SK-N-SH (cell line): ENCODE results near the gene SYT14. TPM values are rescaled to one million over a fixed set of nuclear protein-coding genes. Genes with fewer than 3 reads are reported as not detected.

ENCODE experiments used
- CTCF ChIA-PET: fragments of 300-600, 350-600 bp; formaldehyde crosslinking; extraction: SDS; loops from one replicate; lab custom pipeline; 2021; lab: Yijun Ruan, JAX
- POLR2A ChIA-PET: fragments of 350-600 bp; sonication (Branson Sonifier 250); formaldehyde crosslinking; extraction: SDS; loops from one replicate; lab custom pipeline; 2020; ENCODE audit warnings: antibody characterized with exemption, inconsistent platforms; lab: Yijun Ruan, JAX
- DNase-seq: peaks from one replicate; pipeline ENCODE4 v3.0.0; 2012
- H2AFZ ChIP-seq: fragments of 200-600 bp; sonication (generic); 2 replicates; pipeline ENCODE4 v1.8.1; 2016; ENCODE audit warnings: antibody characterized with exemption, mild to moderate bottlenecking, low read depth
- H3F3A ChIP-seq: fragments of 200-600 bp; sonication (generic); replicated peaks from 2 replicates; pipeline ENCODE3; 2016; ENCODE audit warnings: antibody characterized with exemption, mild to moderate bottlenecking; ENCODE audit not compliant: insufficient read depth
- H3K27ac ChIP-seq, 2 experiments: fragments of 200-500 bp in 1 of 2; fragments of 200-600 bp in 1 of 2; sonication (Bioruptor generic) in 1 of 2; sonication (generic), shearing (Covaris generic) in 1 of 2; 2 replicates each; pipeline versions ENCODE4 v1.5.1 to v1.6.1; 2014 to 2016; ENCODE audit warnings: low read depth in 2 of 2, inconsistent platforms in 1 of 2, low read length in 1 of 2, mild to moderate bottlenecking in 1 of 2, mixed read lengths in 1 of 2
- H3K27me3 ChIP-seq: fragments of 200-600 bp; sonication (generic), shearing (Covaris generic); 2 replicates; pipeline ENCODE4 v1.6.1; 2016; ENCODE audit warnings: mixed run types; ENCODE audit not compliant: insufficient read depth
- H3K36me3 ChIP-seq, 2 experiments: fragments of 200-500 bp in 1 of 2; fragments of 200-600 bp in 1 of 2; sonication (Bioruptor generic) in 1 of 2; sonication (generic) in 1 of 2; replicated peaks in 1 of 2; 2 replicates each; pipeline versions ENCODE3 to v1.5.1; 2014 to 2016; ENCODE audit warnings: low read length in 1 of 2, mild to moderate bottlenecking in 1 of 2; ENCODE audit not compliant: insufficient read depth in 2 of 2, control insufficient read depth in 1 of 2
- H3K4me1 ChIP-seq, 2 experiments: fragments of 200-500 bp in 1 of 2; fragments of 200-600 bp in 1 of 2; sonication (Bioruptor generic) in 1 of 2; sonication (generic), shearing (Covaris generic) in 1 of 2; 2 replicates each; pipeline versions ENCODE4 v1.5.1 to v1.6.1; 2014 to 2016; ENCODE audit warnings: low read depth in 1 of 2, low read length in 1 of 2, mixed run types in 1 of 2; ENCODE audit not compliant: insufficient read depth in 2 of 2, control insufficient read depth in 1 of 2
- H3K4me2 ChIP-seq: fragments of 200-600 bp; sonication (generic), shearing (Covaris generic); 2 replicates; pipeline ENCODE4 v1.6.1; 2017; ENCODE audit warnings: mixed run types
- H3K4me3 ChIP-seq, 2 experiments: fragments of 200-500 bp in 1 of 2; fragments of 200-600 bp in 1 of 2; sonication (Bioruptor generic) in 1 of 2; sonication (generic), shearing (Covaris generic) in 1 of 2; 2 replicates each; pipeline versions ENCODE4 v1.5.1 to v1.8.1; 2014 to 2016; ENCODE audit warnings: low read depth in 2 of 2, inconsistent platforms in 1 of 2, low read length in 1 of 2, mild to moderate bottlenecking in 1 of 2, mixed read lengths in 1 of 2, moderate library complexity in 1 of 2
- H3K79me2 ChIP-seq: fragments of 200-600 bp; sonication (generic); 2 replicates; pipeline ENCODE4 v1.8.1; 2017; ENCODE audit warnings: mild to moderate bottlenecking; ENCODE audit not compliant: insufficient read depth
- H3K9ac ChIP-seq: fragments of 200-600 bp; sonication (generic); 2 replicates; pipeline ENCODE4 v1.6.1; 2017; ENCODE audit warnings: mixed run types
- H3K9me2 ChIP-seq: fragments of 200-600 bp; sonication (generic); 2 replicates; pipeline ENCODE4 v1.6.1; 2017; ENCODE audit warnings: mixed run types
- H3K9me3 ChIP-seq: fragments of 200-600 bp; sonication (generic); 2 replicates; pipeline ENCODE4 v1.6.1; 2017; ENCODE audit warnings: mixed run types, mild to moderate bottlenecking, moderate library complexity
- H4K20me1 ChIP-seq: fragments of 200-600 bp; sonication (generic); 2 replicates; pipeline ENCODE4 v1.6.1; 2017; ENCODE audit warnings: mild to moderate bottlenecking, mixed run types; ENCODE audit not compliant: insufficient read depth
- EP300 ChIP-seq, 2 experiments: IDR thresholded peaks; 2 replicates each; pipeline versions ENCODE4 v1.4.0 to v1.6.1; 2012; ENCODE audit warnings: borderline replicate concordance in 1 of 2, low read depth in 1 of 2, low read length in 1 of 2
- FOSL2 ChIP-seq: IDR thresholded peaks from 2 replicates; pipeline ENCODE4 v1.4.0; 2012; ENCODE audit warnings: low read depth, mild to moderate bottlenecking, moderate library complexity, borderline replicate concordance
- GABPA ChIP-seq: IDR thresholded peaks from 2 replicates; pipeline ENCODE4 v1.4.0; 2012; ENCODE audit warnings: low read depth, mild to moderate bottlenecking
- GATA2 ChIP-seq: sonication (generic); formaldehyde crosslinking; IDR thresholded peaks from 2 replicates; pipeline ENCODE4 v1.5.0; 2020; ENCODE audit warnings: mild to moderate bottlenecking, missing genetic modification reagents
- PBX3 ChIP-seq: IDR thresholded peaks from 2 replicates; pipeline ENCODE4; 2012
- RAD21 ChIP-seq: IDR thresholded peaks from 2 replicates; pipeline ENCODE4 v1.6.1; 2012; ENCODE audit warnings: mild to moderate bottlenecking, low read length
- RCOR1 ChIP-seq: fragments of 150-350 bp; IDR thresholded peaks from 2 replicates; pipeline ENCODE4 v1.6.1; 2017; ENCODE audit warnings: antibody characterized with exemption, low read length
- RFX5 ChIP-seq: IDR thresholded peaks from 2 replicates; pipeline ENCODE4 v1.6.1; 2012; ENCODE audit warnings: mild to moderate bottlenecking, improper control_type of control experiment, low read length
- SMC3 ChIP-seq: IDR thresholded peaks from 2 replicates; pipeline ENCODE4 v1.6.1; 2012; ENCODE audit warnings: low read depth, low read length, improper control_type of control experiment
- ZBTB33 ChIP-seq: IDR thresholded peaks from 2 replicates; pipeline ENCODE4 v1.4.0; 2012; ENCODE audit warnings: low read depth, borderline replicate concordance
- WGBS: methylation state at CpG from one replicate; pipeline ENCODE4 v1.1.6; 2017; ENCODE audit warnings: low lambda C conversion rate; 5-methylcytosine and 5-hydroxymethylcytosine counted together
- polyA plus RNA-seq, 3 experiments: library from polyadenylated mRNA; depleted of rRNA; stranded (reverse); fragments of >200 nt; gene quantifications; 2 replicates each; pipeline ENCODE4 v1.2.3, GENCODE V29; 2012
- TF ChIP-seq, protein P1 (sequence below): IDR thresholded peaks from 2 replicates; pipeline ENCODE4 v1.4.0; 2012; ENCODE audit warnings: low read depth, borderline replicate concordance

SYT14 gene
- polyA plus RNA-seq, 1 of the 3 experiments (the other 2 are of a cell fraction), result 1.2 TPM

- Histone ChIP-seq H4K20me1 (no peaks in the 10 kb centered on the region), H3K4me3 (no peak overlapping the region), H3K4me2 (no peak overlapping the region), H3K36me3 (no peaks in the 10 kb centered on the region), H3K27me3 (no peaks in the 10 kb centered on the region), H3F3A (no peaks in the 10 kb centered on the region), H3K9me2 (no peaks in the 10 kb centered on the region), H3K4me1 (no peaks in the 10 kb centered on the region; a peak in 1 of 4 replicates), H3K9ac (no peak overlapping the region), H3K27ac (no peak overlapping the region), H2AFZ (no peak overlapping the region), H3K79me2 (no peaks in the 10 kb centered on the region), H3K9me3 (no peaks in the 10 kb centered on the region; the same call in 1 of the 2 replicates)
- ChIA-PET CTCF (no interaction called here), POLR2A (no interaction called here)
- 50% methylated on average over 3 of the region's 3 CpGs for WGBS
- no peak for TF ChIP-seq SMC3
- no peak for TF ChIP-seq RCOR1
- no peak for TF ChIP-seq ZBTB33
- TF ChIP-seq, protein P1, sequence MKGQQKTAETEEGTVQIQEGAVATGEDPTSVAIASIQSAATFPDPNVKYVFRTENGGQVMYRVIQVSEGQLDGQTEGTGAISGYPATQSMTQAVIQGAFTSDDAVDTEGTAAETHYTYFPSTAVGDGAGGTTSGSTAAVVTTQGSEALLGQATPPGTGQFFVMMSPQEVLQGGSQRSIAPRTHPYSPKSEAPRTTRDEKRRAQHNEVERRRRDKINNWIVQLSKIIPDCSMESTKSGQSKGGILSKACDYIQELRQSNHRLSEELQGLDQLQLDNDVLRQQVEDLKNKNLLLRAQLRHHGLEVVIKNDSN, result no peak
- no peak for TF ChIP-seq EP300 (IDR thresholded peaks at IDR 0.05; ENCODE audit: borderline replicate concordance in 1 of 2, low read depth in 1 of 2, low read length in 1 of 2)
- TF ChIP-seq FOSL2, result no peak
- TF ChIP-seq GABPA, result no peak
- TF ChIP-seq PBX3, result no peak
- TF ChIP-seq RFX5, result no peak
- DNase-seq, result no peak
Observed at GRCh38 chr1:210198840-210199239, 260.8 kb downstream of the SYT14 start.

DNA sequence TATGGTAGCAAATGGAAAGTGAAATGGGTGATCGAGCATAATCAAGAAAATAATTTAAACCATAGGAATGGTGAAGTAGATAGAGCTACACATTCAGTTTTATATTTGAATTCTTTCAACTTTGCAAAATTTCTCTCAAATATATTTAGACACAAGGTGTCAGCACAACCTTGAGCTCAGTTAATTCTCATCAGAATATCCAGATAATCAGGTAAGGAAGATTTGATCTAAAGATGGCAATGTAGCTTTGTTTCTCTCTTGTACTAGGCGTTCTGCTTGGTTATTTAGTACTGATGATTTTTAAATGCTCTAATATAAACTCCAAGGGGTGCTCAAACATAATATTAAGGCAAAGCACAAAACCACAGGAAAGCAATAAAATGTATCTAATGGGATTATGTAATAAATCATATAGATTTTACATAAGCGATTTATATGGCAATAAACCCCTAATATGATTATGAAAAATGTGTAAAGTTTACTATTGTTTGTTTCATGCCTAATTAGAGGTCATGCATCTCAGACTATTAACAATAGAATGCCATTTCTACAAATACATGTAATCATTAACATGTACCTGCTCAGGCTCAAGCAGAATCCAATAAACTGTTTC, 262.2 kb downstream of the SYT14 start:
- Histone ChIP-seq H2AFZ (no peak overlapping the region), H3K4me1 (no peaks in the 10 kb centered on the region; a peak in 1 of 4 replicates), H3K27ac (no peak overlapping the region), H3K4me2 (no peak overlapping the region), H3K79me2 (no peaks in the 10 kb centered on the region), H3K9me3 (no peaks in the 10 kb centered on the region; the same call in 1 of the 2 replicates), H4K20me1 (no peaks in the 10 kb centered on the region), H3K9me2 (no peaks in the 10 kb centered on the region), H3F3A (no peaks in the 10 kb centered on the region), H3K36me3 (no peaks in the 10 kb centered on the region), H3K9ac (no peak overlapping the region), H3K27me3 (no peaks in the 10 kb centered on the region), H3K4me3 (no peak overlapping the region)
- CTCF ChIA-PET, result interaction anchor here (1.0 to 2.2 kb wide), 8 partner anchors 15 to 934 kb away, joined by 3 to 6 read pairs (median 4); partner anchors contain the start of gene KCNH1
- TF ChIP-seq RAD21 (peak; percentile 52; the same call in 1 of the 2 replicates), SMC3 (no peak), GATA2 (CRISPR knock-in tag) (no peak)
- DNase-seq, result no peak
- 78% methylated on average over 3 of the region's 3 CpGs for WGBS
- POLR2A ChIA-PET, result no interaction called here
